NCI-H2196 treated with DMSO at 0.1 percent for 48 hours (cell line): ENCODE data around the gene ZNF780B.

ENCODE experiments used
- DNase-seq: peaks from one replicate; lab custom pipeline; 2025; ENCODE audit not compliant: unreplicated experiment; lab: John Stamatoyannopoulos, UW

ZNF780B gene

DNA sequence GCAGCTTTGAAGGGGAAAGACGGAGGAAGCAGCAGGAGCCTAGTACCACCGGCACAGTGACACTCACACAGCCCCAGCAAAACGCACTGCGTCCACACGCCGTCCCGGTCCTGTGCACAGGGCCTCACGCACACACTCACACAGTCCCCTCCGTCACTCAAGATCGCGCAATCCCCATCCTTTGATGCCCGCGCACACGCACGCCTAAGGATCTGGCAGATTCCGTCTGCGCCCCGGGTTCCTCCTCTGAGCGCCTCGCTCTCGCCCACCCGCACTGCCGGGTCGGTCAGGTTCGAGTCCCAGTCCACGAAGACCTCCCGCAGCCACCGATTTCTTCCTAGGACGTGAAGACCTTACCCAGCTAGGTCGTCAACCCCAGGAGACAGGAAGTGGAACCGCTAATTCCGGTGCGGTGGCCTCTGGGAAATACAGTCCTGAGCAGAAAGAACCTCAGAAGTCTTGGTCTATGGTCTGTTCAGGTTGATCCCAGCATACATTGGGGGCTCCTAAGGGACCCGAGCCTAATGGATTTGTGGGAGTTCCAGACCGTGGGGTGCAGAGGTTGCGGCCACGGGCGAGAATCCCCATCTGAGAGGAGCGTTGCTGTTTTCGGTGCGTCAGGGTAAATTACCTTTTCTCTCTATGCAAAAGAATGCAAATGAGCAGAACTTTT, at the start of gene ZNF780B:
Gene ZNF780B, minus strand, starts transcription at position 400 of the 673 bp plus-strand sequence. CDS start 5,899 bp downstream, outside the sequence.
- DNase-seq = peak; percentile 5

DNA sequence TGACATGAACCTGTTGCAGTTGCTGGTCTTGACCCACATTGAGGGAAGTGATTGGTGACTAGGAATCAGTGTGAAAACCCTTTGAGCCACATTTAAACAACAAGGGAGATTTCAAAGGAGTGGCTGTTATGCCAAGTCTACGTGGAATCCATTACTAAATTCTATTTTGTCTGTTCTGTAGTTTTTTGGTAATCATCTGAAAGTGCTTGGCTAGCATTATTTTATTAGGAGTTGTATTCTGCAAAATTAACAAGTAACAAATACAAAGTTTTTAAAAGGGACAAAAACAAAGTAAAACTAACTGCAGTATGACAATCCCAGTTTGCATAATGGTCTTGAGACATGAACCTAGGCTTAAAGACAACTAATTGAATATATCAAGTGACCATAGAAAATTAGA, 48.7 kb upstream of the ZNF780B start:
- no peak for DNase-seq

DNA sequence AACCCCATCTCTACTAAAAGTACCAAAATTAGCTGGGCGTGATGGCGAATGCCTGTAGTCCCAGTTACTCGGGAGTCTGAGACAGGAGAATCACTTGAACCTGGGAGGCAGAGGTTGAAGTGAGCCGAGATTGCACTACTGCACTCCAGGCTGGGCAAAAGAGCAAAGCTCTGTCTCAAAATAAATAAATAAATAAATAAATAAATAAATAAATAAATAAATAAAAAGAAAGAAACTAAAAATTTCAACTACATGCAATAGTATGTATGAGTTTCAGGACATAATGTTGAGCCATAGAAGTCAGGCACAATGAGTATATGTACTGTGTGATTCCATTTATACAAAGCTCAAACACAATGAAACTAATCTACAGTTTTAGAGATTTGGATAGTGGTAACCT, 47.6 kb upstream of the ZNF780B start:
- DNase-seq = no peak

DNA sequence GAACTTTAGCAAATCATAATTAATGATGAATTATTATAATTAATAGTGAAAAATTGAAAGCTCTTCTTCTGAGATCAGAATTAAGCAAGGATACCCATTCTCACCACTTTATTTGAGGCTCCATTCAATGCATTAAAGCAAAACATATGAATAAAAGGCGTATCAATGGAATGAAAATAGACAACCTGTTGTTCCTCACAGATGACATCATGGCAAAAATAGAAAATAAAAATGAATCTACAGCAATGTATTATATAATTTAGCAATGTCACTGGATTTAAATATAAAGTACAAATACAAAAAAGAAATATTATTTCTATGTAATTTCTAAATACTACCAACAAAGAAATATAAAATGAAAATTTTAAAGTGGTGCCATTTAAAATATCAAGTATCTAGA, 45.8 kb upstream of the ZNF780B start:
- DNase-seq = no peak

DNA sequence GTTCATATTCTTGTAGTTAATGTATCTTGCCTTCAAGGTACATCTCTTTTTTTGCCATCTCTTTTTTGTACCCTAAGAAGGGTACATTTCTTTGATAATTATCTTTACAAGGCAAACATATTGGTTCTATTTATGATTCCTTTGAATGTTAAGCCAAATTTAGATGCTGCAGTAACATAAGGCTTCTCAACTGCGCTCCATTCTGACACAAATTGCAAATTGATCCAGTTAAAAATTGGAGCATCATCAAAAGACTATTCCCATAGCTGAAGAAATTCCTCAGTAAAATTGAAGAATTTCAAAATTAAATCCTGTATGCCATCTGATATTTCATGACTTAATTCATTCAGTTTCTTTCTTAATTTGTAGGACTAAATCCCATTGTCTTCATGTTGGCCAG, 37.4 kb upstream of the ZNF780B start:
- no peak for DNase-seq

DNA sequence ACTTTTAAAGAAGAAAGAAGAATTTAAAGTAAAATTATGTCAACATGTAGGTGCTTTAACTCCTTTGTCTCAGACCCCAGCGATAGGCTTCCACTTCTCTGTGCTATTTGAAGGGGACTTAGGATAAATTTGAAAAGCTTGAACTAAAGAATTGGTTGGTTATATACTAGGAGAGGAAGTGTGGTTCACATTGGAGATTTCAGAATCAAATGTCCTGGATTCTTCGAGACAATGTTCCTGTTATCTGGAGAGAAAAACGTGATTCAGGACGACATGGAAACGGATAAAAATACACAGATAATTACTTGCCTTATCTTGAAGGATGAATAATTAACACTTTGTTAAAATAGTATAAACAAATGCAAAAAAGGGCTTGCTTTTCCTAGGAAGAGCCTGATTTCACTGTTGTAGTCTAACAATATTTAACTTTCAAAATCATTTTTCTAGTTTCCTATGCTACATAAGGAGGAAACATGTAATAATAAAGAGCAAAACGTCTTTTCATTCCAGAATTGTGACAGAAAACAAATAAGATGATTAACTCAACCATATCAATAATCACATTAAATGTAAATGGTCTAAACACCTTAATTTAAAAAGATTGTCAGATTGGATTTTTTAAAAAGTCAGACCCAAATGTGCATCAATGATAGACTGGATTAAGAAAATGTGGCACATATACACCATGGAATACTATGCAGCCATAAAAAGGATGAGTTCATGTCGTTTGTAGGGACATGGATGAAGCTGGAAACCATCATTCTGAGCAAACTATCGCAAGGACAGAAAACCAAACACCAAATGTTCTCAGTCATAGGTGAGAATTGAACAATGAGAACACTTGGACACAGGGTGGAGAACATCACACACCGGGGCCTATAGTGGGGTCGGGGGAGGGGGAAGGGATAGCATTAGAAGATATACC, 35.4 kb upstream of the ZNF780B start:
- DNase-seq = no peak

DNA sequence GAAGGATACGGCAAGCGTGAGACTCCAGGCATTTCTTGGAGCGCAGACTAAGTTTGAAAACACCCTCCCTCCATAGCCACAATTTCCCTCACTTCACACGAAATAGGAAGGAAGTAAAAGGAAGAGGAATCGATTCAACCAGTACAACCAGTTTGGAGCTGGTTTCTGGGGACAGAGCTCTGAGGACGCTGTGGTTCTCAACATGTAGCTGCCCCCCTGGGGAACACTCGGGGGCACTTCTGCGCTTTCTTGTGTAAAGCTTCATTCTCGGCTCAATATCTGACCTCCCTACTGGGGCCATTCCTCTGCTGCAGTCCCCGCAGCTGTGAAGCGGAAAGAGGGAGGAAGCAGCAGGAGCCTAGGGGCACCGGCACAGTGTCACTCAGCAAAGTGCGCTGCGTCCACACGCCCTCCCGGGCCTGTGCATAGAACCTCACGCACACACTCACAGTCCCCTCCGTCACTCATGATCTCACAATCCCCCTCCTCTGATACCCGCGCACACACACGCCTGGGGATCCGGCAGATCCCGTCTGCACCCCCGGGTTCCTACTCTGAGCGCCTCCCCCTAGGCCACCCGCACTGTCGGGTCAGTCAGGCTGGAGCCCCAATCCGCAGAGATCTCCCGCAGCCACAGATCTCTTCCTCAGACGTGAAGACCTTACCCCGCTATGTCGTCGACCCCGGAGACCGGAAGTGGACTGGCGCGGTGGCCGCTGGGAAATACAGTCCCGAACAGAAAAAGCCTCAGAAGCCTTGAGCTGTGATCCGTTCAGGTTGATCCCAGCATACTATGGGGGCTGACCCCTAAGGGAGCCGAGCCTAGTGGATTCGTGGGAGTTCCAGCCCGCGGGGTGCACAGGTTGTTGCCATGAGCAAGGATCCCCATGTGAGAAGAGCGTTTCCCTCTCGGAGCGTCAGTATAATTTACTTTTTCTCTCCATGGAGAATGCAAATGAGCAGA, 34.5 kb upstream of the ZNF780B start, which contains the start of gene ZNF780A:
Gene ZNF780A, minus strand, starts transcription at position 703 of the 964 bp plus-strand sequence. CDS start 6,190 bp downstream, outside the sequence.
- peak; percentile 34 for DNase-seq

DNA sequence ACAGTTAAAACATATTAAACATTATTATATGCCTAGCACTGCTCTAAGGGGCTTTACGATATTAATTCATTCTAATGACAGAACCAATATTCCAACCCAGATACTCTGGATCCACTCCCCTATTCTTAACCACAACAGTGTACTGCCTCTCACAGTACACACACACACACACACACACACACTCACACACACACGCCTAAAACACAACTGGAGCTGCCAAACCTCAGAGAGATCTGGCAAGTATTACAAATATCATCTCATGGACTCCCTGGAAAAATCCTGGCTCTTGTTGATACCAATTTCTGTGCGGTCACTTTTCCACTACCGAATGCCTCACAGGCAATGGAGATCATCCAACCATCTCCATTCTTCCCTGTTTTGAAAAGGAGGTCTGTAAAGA, 33.4 kb upstream of the ZNF780B start:
- DNase-seq = no peak

DNA sequence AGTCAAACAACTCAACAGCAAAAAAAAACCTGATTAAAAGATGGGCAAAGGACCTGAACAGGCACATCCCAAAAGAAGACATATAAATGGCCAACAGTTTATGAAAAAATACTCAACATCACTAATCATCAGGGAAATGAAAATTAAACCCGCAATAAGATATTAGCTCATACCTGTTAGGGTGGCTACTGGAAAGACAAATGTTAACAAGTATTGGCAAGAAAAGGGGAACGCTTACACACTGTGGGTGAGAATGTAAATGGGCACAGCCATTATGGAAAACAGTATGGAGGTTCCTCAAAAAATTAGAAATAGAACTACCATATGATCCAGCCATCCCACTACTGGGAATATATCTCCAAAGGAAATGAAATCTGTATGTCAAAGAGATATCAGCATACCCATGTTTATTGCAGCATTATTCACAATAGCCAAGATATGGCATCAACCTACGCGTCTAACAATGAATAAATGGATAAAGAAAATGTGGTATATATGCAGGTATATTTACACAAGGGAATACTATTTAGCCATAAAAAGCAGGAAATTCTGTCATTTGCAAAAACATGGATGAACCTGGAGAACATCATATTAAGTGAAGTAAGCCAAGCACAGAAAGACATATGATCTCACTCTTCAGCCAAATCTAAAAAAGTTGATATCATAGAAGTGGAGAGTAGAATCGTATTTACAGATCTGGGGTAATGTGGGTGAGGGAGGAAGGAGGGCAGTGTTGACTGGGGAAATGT, 32.4 kb upstream of the ZNF780B start:
- no peak for DNase-seq

DNA sequence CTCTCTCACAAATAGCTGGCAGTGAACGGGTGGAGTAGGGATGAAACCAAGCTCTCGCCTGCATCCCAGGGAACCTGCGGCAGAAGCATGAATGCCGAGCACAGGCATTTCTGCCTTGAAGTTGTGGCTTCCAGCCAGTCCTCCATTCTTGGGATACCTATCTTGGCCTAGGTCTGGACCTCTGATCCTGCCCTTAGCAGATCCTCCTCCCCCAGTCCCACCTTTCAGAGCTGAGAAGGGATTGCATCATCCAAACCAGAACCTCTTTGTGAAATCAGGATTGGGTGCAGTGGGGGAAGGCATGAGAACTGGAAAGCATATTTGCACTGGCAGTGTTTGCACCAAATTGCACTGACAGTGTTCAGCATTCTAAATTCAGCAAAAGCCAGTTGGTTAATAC, 28.9 kb upstream of the ZNF780B start:
- no peak for DNase-seq

DNA sequence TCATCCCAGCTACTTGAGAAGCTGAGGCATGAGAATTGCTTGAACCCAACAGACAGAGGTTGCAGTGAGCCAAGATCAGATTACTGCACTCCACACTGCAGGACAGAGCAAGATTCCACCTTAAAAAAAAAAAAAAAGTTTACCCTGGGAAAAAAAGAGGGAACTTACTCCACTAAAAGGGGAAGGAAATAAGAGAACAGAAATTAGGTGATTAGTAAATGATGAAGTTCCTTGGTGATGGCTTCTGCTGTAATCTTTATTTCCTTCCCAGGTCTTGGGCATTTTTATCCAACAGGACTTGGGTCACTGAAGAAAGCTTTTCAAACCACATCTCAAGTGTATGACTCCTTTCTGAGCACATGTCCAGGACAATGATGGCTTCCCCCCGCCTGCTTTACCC, 25.4 kb upstream of the ZNF780B start:
- no peak for DNase-seq

DNA sequence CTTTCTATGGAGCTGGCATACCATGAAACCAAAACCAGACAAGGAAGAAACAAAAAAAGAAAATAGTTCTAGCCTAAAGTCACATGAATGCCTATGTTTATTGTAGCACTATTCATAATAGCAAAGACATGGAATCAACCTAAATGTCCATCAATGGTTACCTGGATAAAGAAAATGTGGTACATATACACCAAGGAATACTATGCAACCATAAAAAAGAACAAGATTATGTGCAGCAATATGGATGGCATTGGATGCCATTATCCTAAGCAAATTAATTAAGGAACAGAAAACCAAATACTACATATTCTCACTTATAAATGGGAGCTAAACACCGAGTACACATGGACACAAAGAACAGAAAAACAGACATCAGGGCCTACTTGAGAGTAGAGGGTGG, 24.3 kb upstream of the ZNF780B start:
- DNase-seq = no peak

DNA sequence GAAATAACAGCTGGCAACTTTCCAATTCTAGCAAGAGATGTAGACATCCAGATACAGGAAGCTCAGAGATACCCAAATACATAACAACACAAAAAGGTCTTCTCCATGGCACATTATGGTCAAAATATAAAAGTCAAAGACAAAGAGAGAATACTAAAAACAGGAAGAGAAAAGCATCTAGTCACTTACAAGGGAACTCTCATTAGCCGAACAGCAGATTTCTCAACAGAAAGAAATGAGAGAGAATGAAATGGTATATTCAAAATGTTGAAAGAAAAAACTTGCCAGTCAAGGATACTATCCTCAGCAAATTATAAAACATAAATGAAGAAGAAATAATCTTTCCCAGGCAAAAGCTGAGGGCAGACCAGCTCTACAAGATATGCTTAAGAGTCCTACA, 22.3 kb upstream of the ZNF780B start:
- no peak for DNase-seq

DNA sequence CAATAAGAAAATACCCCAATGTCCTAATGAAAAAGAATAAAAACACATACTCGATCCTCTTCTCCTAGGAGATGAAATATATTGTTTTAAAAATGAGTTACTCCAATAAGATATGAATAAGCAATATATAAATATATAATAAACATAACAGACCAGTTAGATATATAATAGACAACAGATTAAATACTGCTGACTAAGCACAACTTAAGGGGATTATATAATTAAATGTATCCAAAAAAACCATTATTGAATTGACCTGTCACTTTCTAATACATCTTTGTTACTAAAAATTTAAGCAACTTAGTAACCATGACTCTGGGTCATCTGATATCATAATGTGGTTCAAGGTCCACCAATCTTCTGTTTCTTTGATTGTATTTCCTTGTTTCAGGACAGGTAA, 14.0 kb upstream of the ZNF780B start:
- DNase-seq = no peak

DNA sequence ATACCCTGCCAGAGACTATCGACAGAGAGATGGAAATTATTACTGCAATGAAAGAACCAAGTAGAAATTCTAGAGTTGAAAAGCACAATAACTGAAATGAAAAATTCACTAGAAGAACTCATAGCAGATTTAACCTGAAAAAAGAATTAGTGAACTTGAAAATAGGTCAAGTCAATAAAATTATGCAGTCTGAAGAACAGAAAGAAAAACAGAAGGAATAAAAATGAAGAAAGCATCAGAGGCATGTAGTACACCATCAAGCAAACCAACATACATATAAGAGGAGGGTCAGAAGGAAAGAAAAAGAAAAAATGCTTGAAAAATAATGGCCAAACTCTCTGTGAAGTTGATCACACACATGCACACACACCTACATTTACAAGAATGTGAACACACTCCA, 3.6 kb upstream of the ZNF780B start:
- no peak for DNase-seq

DNA sequence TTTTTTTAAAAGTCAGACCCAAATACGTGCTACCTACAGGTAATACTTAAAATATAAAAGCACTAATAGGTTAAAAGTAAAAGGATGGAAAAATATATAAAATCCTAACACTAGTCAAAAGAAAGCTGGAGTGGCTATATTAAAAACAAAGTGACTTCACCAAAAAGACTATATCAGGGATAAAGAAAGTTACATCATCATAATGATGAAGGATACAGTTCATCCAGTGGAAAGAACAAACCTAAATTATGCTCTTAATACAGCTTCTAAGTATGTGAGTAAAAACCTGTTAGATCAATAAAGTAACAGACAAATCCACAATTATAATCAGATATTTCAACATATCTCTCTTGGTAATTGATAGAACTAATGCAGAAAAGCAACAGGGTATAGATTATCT, 1.1 kb upstream of the ZNF780B start:
- DNase-seq = no peak

DNA sequence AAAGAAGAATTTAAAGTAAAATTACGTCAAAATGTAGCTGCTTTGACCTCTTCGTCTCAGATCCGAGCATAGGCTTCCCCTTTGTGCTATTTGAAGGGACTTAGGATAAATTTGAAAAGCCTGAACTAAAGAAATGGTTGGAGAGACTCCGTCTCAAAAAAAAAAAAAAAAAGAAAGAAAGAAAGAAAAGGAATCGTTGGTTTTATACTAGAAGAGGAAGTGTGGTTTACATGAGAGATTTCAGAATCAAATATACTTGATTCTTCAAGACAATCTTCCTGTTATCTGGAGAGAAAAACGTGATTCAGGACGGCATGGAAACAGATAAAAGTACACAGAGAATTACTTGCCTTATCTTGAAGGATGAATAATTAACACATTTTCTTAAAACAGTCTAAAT, 474 bp upstream of the ZNF780B start:
- no peak for DNase-seq

DNA sequence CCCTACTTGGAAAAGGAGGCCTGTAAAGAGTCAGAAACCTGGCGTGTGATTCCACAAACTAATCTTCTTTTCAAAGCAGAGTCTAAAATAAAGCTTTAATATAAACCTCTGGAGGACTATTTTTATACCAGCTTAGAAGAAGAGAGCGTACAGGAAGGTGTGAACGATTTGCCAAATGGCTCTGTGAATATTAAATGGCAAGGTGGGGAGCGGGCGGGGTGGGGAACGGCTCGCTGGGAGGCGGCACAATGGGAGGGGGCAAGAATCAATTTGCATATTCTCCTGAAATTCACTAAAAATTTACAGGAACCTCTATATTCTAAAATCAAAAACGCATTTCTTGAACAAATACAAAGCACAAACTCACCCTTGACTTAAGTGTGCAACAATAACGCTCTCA, 982 bp downstream of the ZNF780B start:
- no peak for DNase-seq

DNA sequence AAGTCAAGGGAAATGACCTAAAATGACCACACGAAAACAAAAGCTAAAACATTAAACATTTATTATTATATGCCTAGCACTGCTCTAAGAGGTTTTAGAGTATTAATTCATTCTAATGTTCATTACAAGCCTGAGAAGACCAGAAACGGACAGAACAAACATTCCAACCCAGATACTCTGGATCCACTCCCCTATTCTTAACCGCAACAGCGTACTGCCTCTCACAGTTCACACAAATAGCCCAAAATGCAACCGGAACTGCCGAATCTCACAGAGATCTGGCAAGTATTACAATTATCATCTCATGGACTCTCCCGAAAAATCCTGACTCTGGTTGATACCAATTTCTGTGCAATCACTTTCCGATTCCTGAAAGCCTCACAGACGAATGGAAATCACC, 1.4 kb downstream of the ZNF780B start:
- no peak for DNase-seq

DNA sequence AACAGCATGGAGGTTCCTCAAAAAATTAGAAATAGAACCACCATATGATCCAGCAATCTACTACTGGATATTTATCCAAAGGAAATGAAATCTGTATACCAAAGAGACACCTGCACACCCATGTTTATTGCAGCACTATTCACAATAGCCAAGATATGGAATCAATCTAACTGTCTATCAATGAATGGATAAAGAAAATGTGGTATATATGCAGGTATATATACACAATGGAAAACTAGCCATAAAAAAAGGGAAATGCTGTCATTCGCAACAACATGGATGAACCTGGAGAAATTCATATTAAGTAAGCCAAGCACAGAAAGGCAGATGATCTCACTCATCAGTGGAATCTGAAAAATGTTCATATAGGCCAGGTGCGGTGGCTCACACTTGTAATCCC, 2.5 kb downstream of the ZNF780B start:
- no peak for DNase-seq
